HAP-1 (cell line): Measurements from ENCODE around the gene SERPINI1.
A peak's percentile ranks its signal among the peaks of the same experiment; 100 is the strongest.

Experiments
- DNase-seq, 2 experiments: peaks; one replicate each; pipeline ENCODE4 v3.0.0-alpha.2; 2016 to 2020; ENCODE audit warnings: low spot score in 2 of 2
- H3K27me3 ChIP-seq: fragments of 250-450 bp; sonication (Bioruptor Pico); 2 replicates; pipeline ENCODE4 v1.5.1; 2020; ENCODE audit warnings: low read depth, mild to moderate bottlenecking, moderate library complexity
- H3K36me3 ChIP-seq: fragments of 250-450 bp; sonication (Bioruptor Pico); replicated peaks from 2 replicates; pipeline ENCODE4 v1.5.1; 2020; ENCODE audit warnings: mild to moderate bottlenecking
- H3K4me1 ChIP-seq: fragments of 250-450 bp; sonication (Bioruptor Pico); 2 replicates; pipeline ENCODE4 v1.5.1; 2020; ENCODE audit warnings: mild to moderate bottlenecking
- H3K4me3 ChIP-seq: fragments of 250-450 bp; sonication (Bioruptor Pico); 2 replicates; pipeline ENCODE4 v1.5.1; 2020; ENCODE audit warnings: mild to moderate bottlenecking, moderate library complexity
- H3K9me3 ChIP-seq: fragments of 250-450 bp; sonication (Bioruptor Pico); 2 replicates; pipeline ENCODE4 v1.5.1; 2020; ENCODE audit warnings: mild to moderate bottlenecking, moderate library complexity
- in situ Hi-C: fragments of 300-500 bp; cut with MboI; formaldehyde crosslinking; loops from 3 replicates; pipeline ENCODE4 v1.14.3; 2020; ENCODE audit warnings: low sequenced_read_pairs, inconsistent platforms, mixed read lengths

The SERPINI1 gene

GRCh38 chr3:167742338-167742737 lies 6.8 kb downstream of the SERPINI1 start:
- Histone ChIP-seq H3K36me3 (no peaks in the 10 kb centered on the region), H3K9me3 (no peaks in the 10 kb centered on the region), H3K4me1 (peaks cover 8% of the 10 kb centered on the region), H3K4me3 (no peak overlapping the region), H3K27me3 (no peaks in the 10 kb centered on the region)
- DNase-seq = no peak
- in situ Hi-C loops = no loop called here

DNA sequence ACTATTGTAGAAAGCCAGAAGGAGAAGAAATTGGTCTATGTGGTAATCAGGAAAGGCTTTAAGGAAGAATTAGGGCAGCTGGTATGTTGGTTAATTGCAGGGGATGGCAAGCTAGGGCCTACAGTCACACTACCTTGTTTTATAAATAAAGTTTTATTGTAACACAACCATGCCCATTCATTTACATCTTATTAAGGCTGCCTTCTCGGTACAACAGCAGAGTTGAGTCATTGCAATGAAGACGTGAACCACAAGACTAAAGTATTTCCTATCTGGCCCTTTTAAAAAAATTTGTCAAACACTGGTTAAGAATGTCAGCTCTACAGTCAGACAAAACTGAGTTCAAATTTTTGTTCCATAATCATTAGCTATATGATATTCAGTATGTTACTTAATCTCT lies 8.3 kb downstream of the SERPINI1 start:
- Histone ChIP-seq H3K27me3 (no peaks in the 10 kb centered on the region), H3K36me3 (no peaks in the 10 kb centered on the region), H3K4me3 (no peak overlapping the region), H3K4me1 (peaks cover 8% of the 10 kb centered on the region), H3K9me3 (no peaks in the 10 kb centered on the region)
- no peak for DNase-seq
- in situ Hi-C loops = no loop called here

DNA sequence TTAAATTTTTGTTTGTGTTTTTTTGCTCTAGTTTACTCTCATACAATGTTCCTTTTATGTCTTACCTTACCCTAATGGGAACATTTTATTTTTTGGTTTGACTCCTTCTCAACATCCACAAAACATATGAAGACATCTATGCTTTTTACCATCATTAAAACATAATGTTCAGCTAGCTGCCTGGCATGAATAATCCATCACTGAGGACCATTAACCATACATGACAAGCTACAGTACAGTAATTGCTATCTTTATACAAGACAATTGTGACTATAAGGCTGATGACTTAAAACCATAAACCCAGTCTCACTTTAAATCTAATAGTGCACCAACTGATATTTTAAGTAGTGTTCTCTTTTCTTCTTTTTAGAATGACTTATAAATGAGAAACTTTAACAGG lies 13.7 kb downstream of the SERPINI1 start:
- H3K4me3 ChIP-seq = no peak overlapping the region

DNA sequence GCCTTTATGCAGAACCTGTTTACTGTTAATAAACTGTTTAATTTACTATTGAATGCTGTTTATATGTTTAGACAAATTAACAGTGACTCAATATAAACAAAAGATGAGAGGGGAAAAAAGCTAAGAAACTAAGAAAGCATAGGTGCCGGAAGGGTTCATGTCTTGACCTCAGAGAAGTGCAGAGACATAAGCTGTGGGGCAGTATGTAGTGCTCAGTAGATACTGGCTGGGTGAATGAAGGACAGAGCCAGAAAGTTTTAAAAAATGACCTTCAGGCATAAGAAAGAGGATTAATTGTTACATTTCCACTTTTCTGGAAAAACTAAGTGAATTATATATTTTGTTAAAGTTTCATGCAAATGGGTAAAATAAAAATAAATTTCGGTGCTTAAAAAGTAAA lies 14.2 kb downstream of the SERPINI1 start:
- in situ Hi-C loops = no loop called here

More for the DNA sequence above, 13.7 kb downstream of the SERPINI1 start:
- Histone ChIP-seq H3K27me3 (no peaks in the 10 kb centered on the region), H3K36me3 (no peaks in the 10 kb centered on the region), H3K4me1 (no peaks in the 10 kb centered on the region), H3K9me3 (no peaks in the 10 kb centered on the region)
- no peak for DNase-seq
- in situ Hi-C loops = no loop called here

GRCh38 chr3:167750272-167750971 lies 14.9 kb downstream of the SERPINI1 start:
- Histone ChIP-seq H3K4me3 (no peak overlapping the region), H3K36me3 (no peaks in the 10 kb centered on the region), H3K9me3 (no peaks in the 10 kb centered on the region), H3K27me3 (no peaks in the 10 kb centered on the region), H3K4me1 (no peaks in the 10 kb centered on the region)
- DNase-seq = no peak
- in situ Hi-C loops = no loop called here

More for the DNA sequence above, 14.2 kb downstream of the SERPINI1 start:
- no peaks in the 10 kb centered on the region for H3K27me3 ChIP-seq
- no peaks in the 10 kb centered on the region for H3K36me3 ChIP-seq
- no peak for DNase-seq
- H3K4me1 ChIP-seq = no peaks in the 10 kb centered on the region
- no peaks in the 10 kb centered on the region for H3K9me3 ChIP-seq
- no peak overlapping the region for H3K4me3 ChIP-seq

DNA sequence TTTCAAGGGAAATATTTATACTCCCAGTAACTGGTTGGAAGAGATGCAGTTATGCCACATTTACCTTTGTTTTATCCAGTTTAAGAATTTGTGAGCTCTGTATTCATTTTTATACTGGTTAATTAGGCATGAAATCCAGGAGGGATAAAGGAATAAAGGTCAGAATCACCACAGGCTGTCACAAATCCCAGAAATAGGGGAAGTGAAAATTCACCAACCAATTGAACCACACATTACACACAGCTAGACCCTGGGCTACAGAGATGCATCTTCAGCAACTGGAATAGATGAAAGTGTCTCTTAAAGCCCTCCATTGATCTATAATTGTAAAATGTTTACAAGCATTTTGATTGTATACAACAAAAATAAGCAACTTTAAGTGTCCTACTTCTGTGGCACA lies 18.5 kb downstream of the SERPINI1 start:
- Histone ChIP-seq H3K36me3 (no peaks in the 10 kb centered on the region), H3K4me1 (no peaks in the 10 kb centered on the region), H3K27me3 (no peaks in the 10 kb centered on the region), H3K4me3 (no peak overlapping the region), H3K9me3 (no peaks in the 10 kb centered on the region)
- in situ Hi-C loops = no loop called here
- no peak for DNase-seq

- H3K9me3 ChIP-seq = no peaks in the 10 kb centered on the region
- in situ Hi-C loops = no loop called here
- no peaks in the 10 kb centered on the region for H3K4me1 ChIP-seq
- no peak for DNase-seq
- no peak overlapping the region for H3K4me3 ChIP-seq
- H3K36me3 ChIP-seq = no peaks in the 10 kb centered on the region
- no peaks in the 10 kb centered on the region for H3K27me3 ChIP-seq
These were observed 25.8 kb downstream of the SERPINI1 start for GRCh38 chr3:167761302-167761701.

DNA sequence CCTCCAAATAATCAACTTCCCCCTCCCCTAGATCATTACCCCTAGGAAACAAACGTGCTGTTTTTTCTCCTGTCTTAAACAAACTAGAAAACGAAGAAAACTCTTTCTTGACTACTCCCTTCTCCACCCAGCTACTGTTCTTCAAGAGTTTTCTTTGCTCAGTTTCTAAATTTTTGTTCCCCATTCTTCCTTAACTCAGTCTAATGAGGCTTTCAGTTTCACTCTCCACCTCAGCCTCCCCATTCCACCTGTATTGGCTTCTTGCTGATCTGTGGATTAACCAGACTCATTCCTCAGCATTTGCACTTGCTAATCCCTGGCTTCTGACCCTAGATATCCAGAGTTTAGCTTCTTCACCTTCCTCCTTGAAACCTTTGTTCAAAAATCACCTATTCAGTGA lies 26.8 kb downstream of the SERPINI1 start:
- H3K36me3 ChIP-seq = no peaks in the 10 kb centered on the region
- in situ Hi-C loops = no loop called here
- no peak for DNase-seq
- H3K4me1 ChIP-seq = no peaks in the 10 kb centered on the region
- no peaks in the 10 kb centered on the region for H3K27me3 ChIP-seq
- H3K4me3 ChIP-seq = no peak overlapping the region
- no peaks in the 10 kb centered on the region for H3K9me3 ChIP-seq

DNA sequence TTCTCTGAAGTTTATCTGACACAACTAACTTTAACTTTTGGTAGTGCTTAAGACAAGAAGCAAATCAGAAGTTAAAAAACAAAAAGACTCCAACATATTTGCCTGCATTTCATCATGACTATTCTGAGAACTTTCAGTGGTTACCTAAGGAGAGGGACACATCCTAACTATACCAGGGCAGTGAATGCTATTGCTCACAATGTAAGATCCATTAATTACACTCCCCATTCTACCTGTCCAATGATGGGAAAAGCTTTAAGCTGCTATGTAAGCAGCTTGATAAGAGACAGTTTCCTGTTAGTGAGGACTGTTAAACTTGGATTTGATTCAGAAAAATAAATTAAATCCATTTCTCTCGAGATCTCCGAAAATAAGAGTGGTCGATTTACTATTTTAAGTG lies 37.5 kb downstream of the SERPINI1 start:
- no peaks in the 10 kb centered on the region for H3K4me1 ChIP-seq
- no peaks in the 10 kb centered on the region; the same call in 1 of the 2 replicates for H3K9me3 ChIP-seq
- no peaks in the 10 kb centered on the region; the same call in 1 of the 2 replicates for H3K27me3 ChIP-seq
- H3K36me3 ChIP-seq = no peaks in the 10 kb centered on the region
- in situ Hi-C loops = no loop called here
- DNase-seq = no peak
- H3K4me3 ChIP-seq = no peak overlapping the region

GRCh38 chr3:167773584-167773983 lies 38.1 kb downstream of the SERPINI1 start:
- Histone ChIP-seq H3K36me3 (no peaks in the 10 kb centered on the region), H3K4me3 (no peak overlapping the region)
- in situ Hi-C loops = no loop called here

DNA sequence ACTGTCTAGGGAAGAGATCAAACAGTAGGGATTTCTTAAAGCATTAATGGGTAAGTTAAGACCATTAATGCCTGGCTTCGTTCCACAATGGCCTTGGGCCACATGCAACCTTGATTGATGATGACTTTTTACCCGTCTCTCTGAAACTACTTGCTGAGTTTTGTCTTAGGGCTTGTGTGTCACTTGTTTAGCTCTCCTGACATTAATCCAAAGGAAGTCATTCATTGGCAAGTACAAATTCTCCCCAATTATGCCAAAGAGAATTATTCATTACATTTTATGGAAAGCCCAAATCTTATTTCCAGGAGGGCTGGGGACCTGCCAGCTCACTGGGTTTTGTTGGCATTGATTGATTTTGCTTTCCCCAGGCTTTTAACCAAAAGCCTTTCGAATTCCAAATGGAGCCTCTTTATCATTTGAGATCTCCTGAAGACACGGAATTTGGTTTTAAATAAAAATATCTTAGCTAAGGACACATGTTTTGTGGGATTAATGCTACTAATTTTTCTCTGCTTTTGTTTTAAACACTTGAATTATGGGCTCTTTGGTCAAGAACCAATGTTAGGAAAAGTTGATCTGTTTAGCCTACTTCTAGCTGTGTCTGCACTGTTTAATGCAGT lies 40.7 kb downstream of the SERPINI1 start:
- in situ Hi-C loops = no loop called here
- Histone ChIP-seq H3K4me1 (peaks cover 6% of the 10 kb centered on the region; the same call in 1 of the 2 replicates), H3K27me3 (no peaks in the 10 kb centered on the region; the same call in 1 of the 2 replicates), H3K36me3 (no peaks in the 10 kb centered on the region), H3K4me3 (no peak overlapping the region), H3K9me3 (no peaks in the 10 kb centered on the region; the same call in 1 of the 2 replicates)
- no peak for DNase-seq

More at GRCh38 chr3:167773584-167773983, 38.1 kb downstream of the SERPINI1 start:
- Histone ChIP-seq H3K27me3 (no peaks in the 10 kb centered on the region; the same call in 1 of the 2 replicates), H3K4me1 (no peaks in the 10 kb centered on the region), H3K9me3 (no peaks in the 10 kb centered on the region; the same call in 1 of the 2 replicates)
- DNase-seq = no peak

DNA sequence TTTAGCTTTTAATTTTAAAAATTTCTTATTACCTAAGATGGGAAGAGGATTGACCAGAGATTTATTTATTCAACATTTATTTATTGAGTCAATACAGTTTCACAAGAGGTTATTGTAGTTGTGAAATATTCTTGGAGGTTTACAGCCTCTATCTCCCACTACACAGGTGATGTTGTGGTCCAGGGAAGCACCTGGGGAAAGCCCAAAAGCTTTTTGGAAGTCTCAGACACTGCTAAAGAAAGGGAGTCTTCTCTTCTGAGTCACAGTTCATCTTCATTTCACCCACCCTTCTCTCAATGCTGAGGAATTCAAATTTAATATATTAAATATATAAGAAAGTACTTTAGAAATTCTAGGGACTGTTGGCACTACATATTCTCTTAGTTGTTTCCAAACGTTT lies 41.8 kb downstream of the SERPINI1 start:
- H3K36me3 ChIP-seq = no peaks in the 10 kb centered on the region
- H3K27me3 ChIP-seq = no peaks in the 10 kb centered on the region; the same call in 1 of the 2 replicates
- DNase-seq = no peak
- peaks cover 6% of the 10 kb centered on the region; the same call in 1 of the 2 replicates for H3K4me1 ChIP-seq
- no peak overlapping the region for H3K4me3 ChIP-seq
- in situ Hi-C loops = no loop called here
- H3K9me3 ChIP-seq = no peaks in the 10 kb centered on the region; the same call in 1 of the 2 replicates

- Histone ChIP-seq H3K36me3 (no peaks in the 10 kb centered on the region), H3K9me3 (no peaks in the 10 kb centered on the region; the same call in 1 of the 2 replicates), H3K4me3 (no peak overlapping the region), H3K27me3 (no peaks in the 10 kb centered on the region), H3K4me1 (peaks cover 6% of the 10 kb centered on the region; the same call in 1 of the 2 replicates)
- DNase-seq = peak; percentile 10 to 69
- in situ Hi-C loops = no loop called here
These were observed 44.8 kb downstream of the SERPINI1 start for GRCh38 chr3:167780214-167780883.

DNA sequence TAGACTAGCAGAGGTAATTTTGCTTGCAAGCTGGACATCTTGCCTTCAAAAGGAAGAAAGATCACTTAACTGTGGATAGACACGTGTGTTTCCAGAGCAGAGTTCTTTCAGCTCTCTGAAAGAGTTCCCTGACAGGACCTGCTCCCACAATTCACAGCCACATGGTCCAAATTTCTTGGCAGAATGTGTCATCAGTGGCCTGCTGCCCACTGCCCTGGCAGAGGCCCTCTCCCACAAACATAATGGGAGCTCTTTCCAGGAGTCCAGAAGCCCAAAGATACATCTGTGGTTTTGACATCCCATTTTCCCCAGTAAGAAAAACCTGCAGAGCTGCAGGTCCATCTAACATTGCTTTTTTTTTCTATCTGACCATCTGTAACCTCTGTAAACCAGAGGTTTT lies 48.3 kb downstream of the SERPINI1 start:
- Histone ChIP-seq H3K4me3 (no peak overlapping the region), H3K9me3 (no peaks in the 10 kb centered on the region), H3K36me3 (no peaks in the 10 kb centered on the region), H3K4me1 (peaks cover 6% of the 10 kb centered on the region; the same call in 1 of the 2 replicates), H3K27me3 (no peaks in the 10 kb centered on the region; the same call in 1 of the 2 replicates)
- in situ Hi-C loops = no loop called here
- no peak for DNase-seq
